NCI-H1417 treated with DMSO at 0.1 percent for 48 hours (cell line): Measurements from ENCODE around the gene MAEA.

Source experiments
- DNase-seq: peaks from one replicate; lab custom pipeline; 2025; lab: John Stamatoyannopoulos, UW

MAEA gene

DNA sequence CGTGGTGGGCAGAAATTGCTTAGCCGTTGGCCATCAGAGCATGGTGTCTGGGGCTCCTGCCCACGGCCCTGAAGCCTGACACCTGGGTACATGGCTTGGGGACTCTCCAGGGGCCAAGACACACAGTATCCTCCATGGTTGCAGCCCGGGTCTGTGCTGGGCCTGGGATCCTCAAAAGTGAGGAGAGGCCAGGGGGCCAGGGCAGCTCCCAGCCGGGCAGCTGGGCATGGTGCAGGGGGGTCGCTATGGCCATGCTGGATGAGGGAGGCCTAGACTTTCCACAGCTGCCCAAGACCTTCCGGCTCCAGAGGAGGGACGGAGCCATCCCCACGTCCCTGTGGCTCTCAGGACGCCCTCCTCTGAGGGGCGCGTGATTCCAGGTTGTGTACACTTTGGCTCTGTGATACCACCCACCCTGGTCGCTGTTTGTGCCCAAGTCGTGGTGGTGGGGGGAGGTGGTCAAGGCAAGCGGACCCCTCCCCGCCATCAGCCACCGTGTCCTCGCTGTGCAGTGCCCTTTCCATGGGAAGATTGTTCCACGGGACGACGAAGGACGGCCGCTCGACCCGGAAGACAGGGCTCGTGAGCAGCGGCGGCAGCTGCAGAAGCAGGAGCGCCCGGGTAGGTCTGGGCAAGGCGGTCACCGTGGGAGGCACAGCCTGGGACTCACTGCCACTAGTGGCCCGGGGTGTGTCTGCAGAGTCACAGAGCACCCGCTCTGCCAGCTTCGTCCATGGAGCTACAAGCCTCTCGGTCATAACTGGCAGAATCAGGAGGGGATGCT lies 90.9 kb downstream of the MAEA start:
- DNase-seq = no peak

DNA sequence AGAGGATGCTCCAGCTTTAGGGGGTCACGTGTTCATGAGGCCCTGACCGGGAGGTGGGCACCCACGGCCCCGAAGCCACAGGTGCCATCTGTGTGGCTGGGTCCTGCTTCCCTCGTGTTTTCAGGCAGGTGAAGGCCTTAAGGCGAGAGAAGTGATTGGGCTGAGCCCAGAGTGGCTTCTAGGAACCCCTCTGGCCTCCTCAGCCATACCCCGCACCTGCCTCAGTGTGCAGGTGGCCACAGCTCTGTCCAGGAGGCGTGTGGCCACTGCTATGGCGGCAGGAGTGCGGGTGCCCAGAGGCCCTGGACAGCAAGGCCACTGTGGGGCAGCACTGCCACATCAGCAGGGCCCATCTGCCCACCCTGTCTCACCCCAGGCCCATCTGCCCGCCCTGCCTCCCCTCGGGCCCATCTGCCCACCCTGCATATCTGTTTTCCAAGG lies 91.5 kb downstream of the MAEA start:
- no peak for DNase-seq

GRCh38 chr4:1381944-1382541 lies 92.4 kb downstream of the MAEA start:
- no peak for DNase-seq

- no peak for DNase-seq
Observed at GRCh38 chr4:1382776-1383727, 93.4 kb downstream of the MAEA start.

DNA sequence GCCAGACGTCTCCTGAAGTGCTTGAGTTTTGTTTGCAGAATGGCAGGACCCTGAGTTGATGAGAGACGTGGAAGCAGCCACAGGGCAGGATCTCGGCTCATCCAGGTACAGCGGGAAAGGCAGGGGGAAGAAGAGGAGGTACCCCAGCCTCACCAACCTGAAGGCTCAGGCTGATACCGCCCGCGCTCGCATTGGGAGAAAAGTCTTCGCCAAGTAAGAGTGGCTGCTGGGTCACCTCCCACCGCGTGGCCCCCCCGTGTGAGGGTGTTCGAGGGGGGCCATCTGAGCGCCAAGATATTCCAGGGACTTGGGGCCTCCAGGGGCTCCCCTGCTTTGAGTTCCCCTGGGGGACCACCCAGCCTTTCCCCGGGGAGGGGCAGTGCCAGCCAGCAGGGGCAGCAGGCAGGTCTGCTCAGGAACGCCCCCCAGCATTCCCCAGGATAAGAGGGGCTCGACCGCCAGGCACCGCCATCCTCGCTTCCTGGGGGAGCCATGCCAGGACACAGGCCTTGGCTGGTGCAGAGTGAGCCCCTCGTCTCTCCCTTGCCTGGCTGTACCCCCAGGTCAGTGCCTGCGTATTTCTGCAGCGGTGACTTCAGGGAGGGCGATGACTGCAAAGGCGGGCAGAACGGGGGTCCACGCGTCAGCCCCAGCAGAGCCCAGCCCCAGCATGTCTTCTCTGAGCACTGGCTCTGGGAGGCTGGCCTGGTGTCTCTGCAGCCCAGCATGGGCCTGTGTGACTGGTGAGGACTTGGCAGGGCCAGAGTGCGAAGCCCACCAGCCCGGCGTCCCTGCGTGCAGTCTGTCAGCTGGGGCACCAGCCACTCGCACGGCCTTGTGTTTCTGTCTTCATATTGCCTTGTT lies 94.3 kb downstream of the MAEA start:
- DNase-seq = no peak

DNA sequence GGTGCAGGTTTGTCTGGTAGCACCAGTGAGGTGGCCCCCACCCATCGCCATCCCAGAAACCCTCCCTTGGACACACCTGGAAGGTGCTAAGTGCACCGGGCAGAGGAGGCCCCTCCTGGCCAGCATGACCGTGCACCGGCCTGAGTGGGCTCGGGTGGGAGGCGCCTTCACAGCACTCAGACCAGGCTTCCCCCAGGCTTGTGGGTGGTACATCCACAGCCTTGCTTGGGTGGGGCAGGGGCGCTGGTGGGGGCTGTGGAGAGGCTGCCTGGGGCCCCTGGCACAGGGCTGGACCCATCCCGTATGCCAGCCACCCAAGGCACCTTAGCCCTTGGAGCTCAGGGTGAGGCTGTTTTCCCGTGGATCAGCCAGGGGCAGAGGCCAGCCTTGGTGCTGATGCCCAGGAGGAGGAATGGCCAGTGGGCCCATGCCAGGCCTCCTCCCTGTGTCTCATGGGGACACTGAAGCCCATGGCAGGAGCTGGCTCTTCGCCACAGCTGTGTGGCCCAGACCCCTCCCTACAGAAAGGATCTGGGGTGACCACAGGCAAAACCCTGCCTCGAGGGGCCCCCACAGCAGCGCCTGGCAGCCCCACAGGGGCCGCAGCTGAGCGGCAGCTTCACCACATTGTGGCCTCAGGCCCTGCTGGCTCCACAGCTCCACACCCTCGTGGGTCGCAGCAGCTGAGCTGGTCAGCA lies 95.1 kb downstream of the MAEA start:
- DNase-seq = no peak

GRCh38 chr4:1385373-1386340 lies 96.0 kb downstream of the MAEA start:
- no peak for DNase-seq
